Natural killer cell treated with Interleukin-12 subunit alpha and Interleukin-12 subunit beta and Interleukin-15 and Interleukin-18, amount 100 ng/mL, for 72 hours (primary cell): ENCODE data around the gene TRPM6. TPM values are rescaled to one million over a fixed set of nuclear protein-coding genes. Genes with fewer than 3 reads are reported as not detected.

Experiments used
- ATAC-seq, 2 donors: fragments of 150-1000 bp; cut with Tn5 transposase in 1 of 2; sonication (Bioruptor Pico), chemical (Tn5 transposase) in 1 of 2; 2 replicates each; pipeline ENCODE4 v1.10.0; 2021
- DNase-seq: peaks from one replicate; pipeline ENCODE4 v3.0.0; 2022; ENCODE audit warnings: low spot score
- H3K27ac Mint-ChIP-seq, 2 donors: 1 replicate in 1 of 2; 2 replicates in 1 of 2; pipeline ENCODE4 v1.8.0; 2022; ENCODE audit warnings: mixed read lengths in 2 of 2, mild to moderate bottlenecking in 1 of 2, moderate library complexity in 1 of 2
- H3K27me3 Mint-ChIP-seq, 2 donors: 1 replicate in 1 of 2; 2 replicates in 1 of 2; pipeline ENCODE4 v1.8.0; 2022; ENCODE audit warnings: mixed read lengths in 2 of 2
- H3K36me3 Mint-ChIP-seq: one replicate; pipeline ENCODE4 v1.8.0; 2022; ENCODE audit warnings: mixed read lengths
- H3K4me1 Mint-ChIP-seq, 2 donors: 1 replicate in 1 of 2; 2 replicates in 1 of 2; pipeline ENCODE4 v1.8.0; 2022; ENCODE audit warnings: low read depth in 2 of 2, mixed read lengths in 2 of 2, mild to moderate bottlenecking in 1 of 2
- H3K4me3 Mint-ChIP-seq: one replicate; pipeline ENCODE4 v1.8.0; 2022; ENCODE audit warnings: mixed read lengths
- H3K9me3 Mint-ChIP-seq: 2 replicates; pipeline ENCODE4 v1.8.0; 2022; ENCODE audit warnings: mixed read lengths
- total RNA-seq, 2 donors: library from RNA; stranded (reverse); gene quantifications; one replicate each; pipeline ENCODE4 v1.2.3, GENCODE V29; 2022

The TRPM6 gene
- total RNA-seq, 2 donors from 2014 or later = 0.12 to 1.6 TPM

- Mint-ChIP-seq H3K27me3 (peaks cover 0 to 4% of the 10 kb centered on the region in 2 donors), H3K4me3 (no peak overlapping the region), H3K4me1 (peaks cover 0 to 4% of the 10 kb centered on the region in 2 donors), H3K36me3 (no peaks in the 10 kb centered on the region), H3K27ac (no peak overlapping the region), H3K9me3 (no peaks in the 10 kb centered on the region)
- ATAC-seq (no peak), DNase-seq (no peak)
Observed at GRCh38 chr9:74846766-74847165, 41.0 kb downstream of the TRPM6 start.

DNA sequence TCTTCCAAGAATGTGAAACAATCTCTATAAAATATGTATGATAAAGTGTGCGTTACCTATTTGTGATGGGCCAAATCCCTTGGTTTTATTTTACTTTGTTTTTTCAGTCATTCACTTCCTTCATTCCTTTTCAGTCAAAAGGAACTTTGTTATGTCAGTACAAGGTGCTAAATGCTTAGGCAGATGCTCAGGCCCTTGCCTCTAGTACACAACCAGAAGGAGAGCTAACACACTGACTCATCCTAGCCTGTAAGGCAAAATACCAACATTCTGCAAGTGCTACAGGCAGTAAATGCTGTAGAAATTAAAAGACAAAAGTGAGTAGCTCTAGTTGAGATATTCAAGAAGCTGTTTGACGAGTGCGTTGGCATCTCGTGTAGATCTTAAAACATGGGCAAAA lies 49.4 kb downstream of the TRPM6 start:
- H3K4me3 Mint-ChIP-seq = no peak overlapping the region
- H3K4me1 Mint-ChIP-seq = no peaks in the 10 kb centered on the region
- no peaks in the 10 kb centered on the region for H3K9me3 Mint-ChIP-seq
- no peaks in the 10 kb centered on the region for H3K36me3 Mint-ChIP-seq
- no peak for ATAC-seq
- H3K27ac Mint-ChIP-seq = no peak overlapping the region
- peaks cover 12 to 28% of the 10 kb centered on the region in 2 donors for H3K27me3 Mint-ChIP-seq
- no peak for DNase-seq

DNA sequence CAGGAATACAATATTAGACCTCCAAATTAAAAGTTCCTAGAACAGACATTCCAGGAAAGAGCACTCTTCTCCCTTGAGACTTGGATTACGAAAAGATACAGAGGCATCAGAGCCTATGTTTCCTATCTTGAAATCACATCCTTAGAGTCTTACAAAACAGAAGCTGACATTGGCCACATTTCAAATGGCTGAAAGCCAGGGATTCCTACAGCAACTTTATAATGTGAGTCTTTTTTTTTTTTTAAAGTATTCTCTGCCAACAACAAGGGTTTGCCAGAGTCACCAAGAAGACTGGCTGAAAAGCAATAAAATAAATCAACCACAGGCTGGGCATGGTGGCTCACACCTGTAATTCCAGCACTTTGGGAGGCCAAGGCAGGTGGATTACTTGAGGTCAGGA lies 63.1 kb downstream of the TRPM6 start:
- no peaks in the 10 kb centered on the region for H3K36me3 Mint-ChIP-seq
- DNase-seq (no peak), ATAC-seq (no peak)
- H3K9me3 Mint-ChIP-seq = no peaks in the 10 kb centered on the region
- no peak overlapping the region for H3K27ac Mint-ChIP-seq
- H3K4me1 Mint-ChIP-seq = no peaks in the 10 kb centered on the region
- no peak overlapping the region for H3K4me3 Mint-ChIP-seq
- peaks cover 0 to 13% of the 10 kb centered on the region in 2 donors for H3K27me3 Mint-ChIP-seq

- no peaks in the 10 kb centered on the region for H3K4me1 Mint-ChIP-seq
- ATAC-seq = no peak
- peaks cover 3 to 9% of the 10 kb centered on the region in 2 donors for H3K27me3 Mint-ChIP-seq
- DNase-seq = no peak
- no peak overlapping the region for H3K27ac Mint-ChIP-seq
- no peak overlapping the region for H3K4me3 Mint-ChIP-seq
- H3K9me3 Mint-ChIP-seq = no peaks in the 10 kb centered on the region
- no peaks in the 10 kb centered on the region for H3K36me3 Mint-ChIP-seq
Observed at GRCh38 chr9:74821636-74822035, 66.1 kb downstream of the TRPM6 start.

GRCh38 chr9:74817816-74818215 lies 69.9 kb downstream of the TRPM6 start:
- no peaks in the 10 kb centered on the region for H3K4me1 Mint-ChIP-seq
- ATAC-seq (no peak), DNase-seq (no peak)
- H3K9me3 Mint-ChIP-seq = no peaks in the 10 kb centered on the region
- H3K36me3 Mint-ChIP-seq = no peaks in the 10 kb centered on the region
- H3K4me3 Mint-ChIP-seq = no peak overlapping the region
- no peak overlapping the region for H3K27ac Mint-ChIP-seq
- H3K27me3 Mint-ChIP-seq = peaks cover 15 to 19% of the 10 kb centered on the region in 2 donors

GRCh38 chr9:74817281-74817810 lies 70.4 kb downstream of the TRPM6 start:
- DNase-seq = no peak
- ATAC-seq = no peak
- Mint-ChIP-seq H3K27ac (no peak overlapping the region), H3K4me1 (no peaks in the 10 kb centered on the region), H3K9me3 (no peaks in the 10 kb centered on the region), H3K36me3 (no peaks in the 10 kb centered on the region), H3K4me3 (no peak overlapping the region), H3K27me3 (peaks cover 15 to 19% of the 10 kb centered on the region in 2 donors)

DNA sequence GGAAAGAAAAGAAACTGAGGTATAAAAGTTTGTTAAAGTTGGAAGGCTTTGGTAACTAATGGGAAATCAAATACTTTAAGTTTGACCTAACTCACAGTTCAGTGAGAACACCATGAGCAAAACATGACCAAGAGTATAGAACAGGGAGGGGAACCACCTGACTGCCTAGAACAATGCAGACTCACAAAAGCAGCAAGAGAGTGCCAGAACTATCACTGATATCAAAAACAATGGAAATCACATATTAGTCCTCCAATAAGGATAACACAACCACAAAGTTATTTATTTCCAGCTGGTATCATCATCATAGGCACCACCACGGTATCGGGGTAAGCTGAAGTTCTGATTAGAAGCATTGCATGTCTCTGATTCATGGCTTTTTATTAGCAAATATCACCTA lies 77.5 kb downstream of the TRPM6 start:
- no peaks in the 10 kb centered on the region for H3K9me3 Mint-ChIP-seq
- no peaks in the 10 kb centered on the region for H3K4me1 Mint-ChIP-seq
- DNase-seq (no peak), ATAC-seq (no peak)
- no peak overlapping the region for H3K27ac Mint-ChIP-seq
- no peaks in the 10 kb centered on the region for H3K36me3 Mint-ChIP-seq
- peaks cover 20 to 34% of the 10 kb centered on the region in 2 donors for H3K27me3 Mint-ChIP-seq
- H3K4me3 Mint-ChIP-seq = no peak overlapping the region

DNA sequence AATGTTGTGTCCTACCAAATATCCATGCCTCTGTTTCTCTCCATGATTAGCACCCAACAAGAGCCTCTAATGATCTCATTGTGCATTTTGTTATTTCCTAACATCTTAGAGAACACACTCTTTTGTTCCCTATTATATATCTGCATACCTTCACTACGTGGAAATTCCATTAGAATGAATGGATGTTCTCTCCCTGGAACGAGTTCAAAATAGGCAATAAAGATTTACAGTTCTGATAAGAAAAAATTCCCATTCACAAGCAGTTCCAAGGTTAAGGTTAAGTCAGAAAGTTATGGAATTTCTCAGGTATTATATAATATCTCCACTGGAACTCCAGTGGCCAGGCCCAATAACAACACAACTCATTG lies 83.7 kb downstream of the TRPM6 start:
- DNase-seq = no peak

DNA sequence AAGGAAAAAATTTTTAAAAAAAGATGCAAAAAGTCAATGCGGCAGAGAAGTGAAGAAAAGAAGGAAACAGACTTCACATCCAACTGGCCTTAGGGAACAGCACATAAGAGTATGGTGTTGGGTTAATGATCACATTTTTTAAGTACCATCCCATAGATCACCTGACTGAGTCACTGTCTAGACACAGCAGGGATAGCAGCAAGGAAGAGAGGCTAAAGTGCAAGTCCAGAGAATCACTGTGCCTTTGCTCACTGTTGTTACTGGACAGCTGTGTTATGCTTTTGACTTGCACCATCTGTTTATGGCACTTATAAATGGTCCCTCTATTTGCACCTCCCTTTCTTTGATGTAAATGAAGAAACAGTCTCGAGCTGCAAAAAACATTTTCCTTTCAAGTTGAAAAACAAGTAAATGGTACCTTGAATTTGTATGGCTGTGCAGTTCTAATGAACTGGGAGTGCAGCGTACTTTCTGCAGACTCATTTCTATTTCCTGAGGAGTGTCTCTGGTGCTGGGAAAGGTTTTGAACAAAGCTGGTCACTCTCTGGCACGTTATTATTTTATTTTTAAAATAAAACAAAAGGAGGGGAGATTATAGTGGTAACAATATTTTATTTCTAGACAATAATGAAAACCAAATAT lies 84.2 kb downstream of the TRPM6 start:
- H3K9me3 Mint-ChIP-seq = no peaks in the 10 kb centered on the region
- no peaks in the 10 kb centered on the region for H3K36me3 Mint-ChIP-seq

More for the DNA sequence above, 83.7 kb downstream of the TRPM6 start:
- no peak for ATAC-seq
- no peak overlapping the region for H3K4me3 Mint-ChIP-seq
- no peak overlapping the region for H3K27ac Mint-ChIP-seq
- no peaks in the 10 kb centered on the region for H3K36me3 Mint-ChIP-seq
- H3K27me3 Mint-ChIP-seq = peaks cover 29 to 35% of the 10 kb centered on the region in 2 donors
- H3K9me3 Mint-ChIP-seq = no peaks in the 10 kb centered on the region
- H3K4me1 Mint-ChIP-seq = no peaks in the 10 kb centered on the region

GRCh38 chr9:74800226-74800625 lies 87.5 kb downstream of the TRPM6 start:
- no peak overlapping the region for H3K27ac Mint-ChIP-seq
- peaks cover 7 to 30% of the 10 kb centered on the region in 2 donors for H3K27me3 Mint-ChIP-seq
- ATAC-seq (no peak), DNase-seq (no peak)
- no peak overlapping the region for H3K4me3 Mint-ChIP-seq
- H3K9me3 Mint-ChIP-seq = no peaks in the 10 kb centered on the region
- H3K36me3 Mint-ChIP-seq = no peaks in the 10 kb centered on the region
- peaks cover 0 to 6% of the 10 kb centered on the region in 2 donors for H3K4me1 Mint-ChIP-seq

More for the DNA sequence above, 84.2 kb downstream of the TRPM6 start:
- no peaks in the 10 kb centered on the region for H3K4me1 Mint-ChIP-seq
- DNase-seq (no peak), ATAC-seq (no peak)
- no peak overlapping the region for H3K27ac Mint-ChIP-seq
- no peak overlapping the region for H3K4me3 Mint-ChIP-seq
- peaks cover 28 to 35% of the 10 kb centered on the region in 2 donors for H3K27me3 Mint-ChIP-seq

DNA sequence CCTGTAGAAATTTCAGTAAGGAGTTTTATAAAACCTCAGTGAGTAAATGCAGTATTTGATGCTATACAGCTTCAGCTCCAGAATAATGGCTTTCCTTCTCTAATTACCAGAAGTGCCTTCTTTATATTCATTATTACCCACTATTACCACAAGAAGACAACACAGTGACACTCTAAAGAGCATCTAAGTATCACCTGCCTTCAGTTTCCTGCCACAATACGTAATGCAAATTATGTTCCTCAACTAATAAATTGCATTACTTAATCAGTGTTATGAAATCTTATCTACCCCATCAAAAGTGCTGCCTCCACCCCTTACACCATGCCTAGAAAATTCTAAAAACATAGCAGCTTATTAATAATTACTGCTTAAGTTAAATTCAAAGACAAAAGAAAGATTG lies 91.9 kb downstream of the TRPM6 start:
- Mint-ChIP-seq H3K27me3 (peaks cover 7 to 14% of the 10 kb centered on the region in 2 donors), H3K9me3 (no peaks in the 10 kb centered on the region), H3K4me1 (peaks cover 0 to 6% of the 10 kb centered on the region in 2 donors), H3K36me3 (no peaks in the 10 kb centered on the region), H3K27ac (no peak overlapping the region), H3K4me3 (no peak overlapping the region)
- ATAC-seq (no peak), DNase-seq (no peak)

DNA sequence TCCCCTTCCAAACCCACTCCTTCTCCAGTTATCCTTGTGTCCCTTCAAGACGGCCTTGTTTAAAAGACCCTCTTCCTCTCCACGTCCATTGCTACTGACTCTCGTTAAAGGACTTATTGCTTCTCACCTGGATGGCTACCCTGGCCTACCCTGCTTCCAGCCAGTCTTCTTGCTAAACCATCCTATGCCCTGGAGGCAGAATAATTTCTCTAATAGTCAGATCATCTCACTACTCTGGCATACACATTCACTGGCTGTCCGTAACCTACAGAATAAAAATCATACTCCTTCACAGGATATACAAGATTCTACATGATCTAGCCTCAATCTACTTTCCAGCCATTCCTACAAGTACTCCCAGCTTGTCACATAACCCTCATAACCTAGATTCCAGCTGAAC lies 92.6 kb downstream of the TRPM6 start:
- Mint-ChIP-seq H3K27ac (no peak overlapping the region), H3K4me1 (peaks cover 0 to 6% of the 10 kb centered on the region in 2 donors), H3K27me3 (peaks cover 7 to 15% of the 10 kb centered on the region in 2 donors), H3K9me3 (no peaks in the 10 kb centered on the region), H3K4me3 (no peak overlapping the region), H3K36me3 (no peaks in the 10 kb centered on the region)
- ATAC-seq (no peak), DNase-seq (no peak)

- Mint-ChIP-seq H3K36me3 (no peaks in the 10 kb centered on the region), H3K27ac (no peak overlapping the region)
Observed at GRCh38 chr9:74784506-74784905, 103.2 kb downstream of the TRPM6 start.

DNA sequence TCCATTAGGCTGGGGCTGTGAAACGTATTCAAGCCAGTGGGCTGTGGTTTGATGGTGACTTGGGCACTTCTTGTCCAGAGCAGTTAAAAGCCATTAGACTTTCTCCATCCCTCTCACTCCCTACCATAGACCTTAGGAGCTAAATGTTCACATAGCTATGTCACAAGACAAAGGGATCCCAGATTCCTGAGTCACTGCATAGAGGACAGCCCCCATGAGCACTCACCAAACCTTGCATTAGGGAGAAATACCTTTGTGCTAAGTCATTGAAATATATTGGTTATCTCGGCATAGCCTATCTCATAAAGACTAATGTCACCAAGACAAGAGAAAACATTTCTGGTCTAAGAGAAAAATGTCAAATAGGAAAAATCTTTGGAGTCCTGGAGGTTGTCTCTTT lies 104.3 kb downstream of the TRPM6 start:
- DNase-seq = no peak

More at GRCh38 chr9:74784506-74784905, 103.2 kb downstream of the TRPM6 start:
- Mint-ChIP-seq H3K4me1 (no peaks in the 10 kb centered on the region), H3K4me3 (no peak overlapping the region), H3K9me3 (no peaks in the 10 kb centered on the region), H3K27me3 (peaks cover 10 to 12% of the 10 kb centered on the region in 2 donors)
- ATAC-seq = no peak
- DNase-seq = no peak

More for the DNA sequence above, 104.3 kb downstream of the TRPM6 start:
- no peak for ATAC-seq
- Mint-ChIP-seq H3K9me3 (no peaks in the 10 kb centered on the region), H3K4me1 (no peaks in the 10 kb centered on the region), H3K27me3 (peaks cover 11 to 15% of the 10 kb centered on the region in 2 donors), H3K36me3 (no peaks in the 10 kb centered on the region), H3K27ac (no peak overlapping the region), H3K4me3 (no peak overlapping the region)
